ENCODE data around the gene HPGDS. TPM values are rescaled to one million over a fixed set of nuclear protein-coding genes. Genes with fewer than 3 reads are reported as not detected.

Gene HPGDS
- total RNA-seq, 4 donors from 2014 or later = 1.2 to 5.5 (median 2.6) TPM

DNA sequence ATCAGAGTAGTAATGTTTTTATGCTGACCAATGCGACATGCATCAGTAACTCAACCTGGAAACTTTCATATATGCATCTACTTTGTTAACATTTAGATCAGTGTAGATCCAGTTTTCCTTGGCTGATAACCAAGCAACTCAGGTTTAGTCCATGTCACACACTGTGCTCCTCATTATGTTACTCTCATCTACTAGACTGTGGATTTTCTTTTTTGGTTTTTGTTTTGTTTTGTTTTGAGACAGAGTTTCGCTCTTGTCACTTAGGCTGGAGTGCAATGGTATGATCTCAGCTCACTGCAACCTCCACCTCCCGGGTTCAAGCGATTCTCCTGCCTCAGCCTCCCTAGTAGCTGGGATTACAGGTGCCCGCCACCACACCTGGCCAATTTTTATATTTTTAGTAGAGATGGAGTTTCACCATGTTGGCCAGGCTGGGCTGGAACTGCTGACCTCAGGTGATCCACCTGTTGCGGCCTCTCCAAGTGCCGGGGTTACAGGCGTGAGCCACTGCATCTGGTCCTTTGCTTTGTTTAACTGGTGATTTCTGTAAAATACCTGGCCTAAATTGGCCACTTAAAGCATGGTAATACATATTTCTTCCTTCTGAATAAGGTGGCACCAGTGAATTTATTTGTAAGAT, 86.4 kb downstream of the HPGDS start:
- no peaks in the 10 kb centered on the region for H3K27me3 ChIP-seq
- 96% methylated on average over 8 of the region's 8 CpGs for WGBS
- intact Hi-C loops (cut with DNase I) = no loop called here
- no peaks in the 10 kb centered on the region for H3K9me3 ChIP-seq
- TF ChIP-seq EP300 (IDR thresholded peaks at IDR 0.05) (no peak), POLR2AphosphoS5 (IDR thresholded peaks at IDR 0.05) (no peak), CTCF (IDR thresholded peaks at IDR 0.05) (no peak), POLR2A (IDR thresholded peaks at IDR 0.05; ENCODE audit: low read depth) (no peak)
- H3K27ac ChIP-seq (replicated peaks in 1 of 4) = no peak overlapping the region
- H3K4me1 ChIP-seq = no peaks in the 10 kb centered on the region
- DNase-seq (ENCODE audit: extremely low spot score) = no peak
- peaks cover 12 to 54% (median 23%) of the 10 kb centered on the region in 4 donors for H3K36me3 ChIP-seq
- H3K4me3 ChIP-seq = no peak overlapping the region

- intact Hi-C loops (cut with DNase I) = no loop called here
- H3K9me3 ChIP-seq = no peaks in the 10 kb centered on the region
- TF ChIP-seq POLR2A (IDR thresholded peaks at IDR 0.05; ENCODE audit: low read depth) = no peak
- no peak for TF ChIP-seq POLR2AphosphoS5 (IDR thresholded peaks at IDR 0.05)
- no peak for TF ChIP-seq CTCF (IDR thresholded peaks at IDR 0.05)
- no peak for TF ChIP-seq EP300 (IDR thresholded peaks at IDR 0.05)
- no peak overlapping the region for H3K27ac ChIP-seq (replicated peaks in 1 of 4)
- H3K4me1 ChIP-seq = no peaks in the 10 kb centered on the region
- peaks cover 12 to 53% (median 33%) of the 10 kb centered on the region in 4 donors for H3K36me3 ChIP-seq
- no peaks in the 10 kb centered on the region for H3K27me3 ChIP-seq
- no peak for DNase-seq (ENCODE audit: extremely low spot score)
- no peak overlapping the region for H3K4me3 ChIP-seq
- WGBS = 89% methylated on average over 3 of the region's 3 CpGs
These were observed 89.6 kb downstream of the HPGDS start for GRCh38 chr4:94253036-94253435.

DNA sequence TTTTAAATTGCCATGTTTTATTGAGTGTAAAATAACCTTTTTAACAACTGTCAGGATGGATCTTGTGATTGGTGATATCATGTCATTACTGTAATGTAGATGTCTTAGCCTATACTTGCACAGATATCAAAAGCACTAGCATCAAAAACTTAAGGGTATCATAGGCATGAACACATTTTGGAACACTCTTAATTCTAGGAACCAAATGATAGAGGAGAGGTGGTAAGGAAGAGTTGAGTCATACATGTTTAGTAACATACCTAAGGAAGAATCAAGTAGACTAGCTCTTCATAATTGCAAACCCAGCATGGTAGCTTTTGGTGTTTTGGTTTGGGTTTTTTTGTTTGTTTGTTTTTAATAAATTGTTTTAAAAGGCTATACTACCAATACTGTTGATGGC, 91.5 kb downstream of the HPGDS start:
- Histone ChIP-seq H3K9me3 (no peaks in the 10 kb centered on the region), H3K4me3 (no peak overlapping the region), H3K4me1 (no peaks in the 10 kb centered on the region), H3K27ac (replicated peaks in 1 of 4) (no peak overlapping the region), H3K36me3 (peaks cover 13 to 53% (median 38%) of the 10 kb centered on the region in 4 donors), H3K27me3 (no peaks in the 10 kb centered on the region)
- intact Hi-C loops (cut with DNase I) = no loop called here
- TF ChIP-seq CTCF (IDR thresholded peaks at IDR 0.05) = no peak
- no peak for TF ChIP-seq POLR2A (IDR thresholded peaks at IDR 0.05; ENCODE audit: low read depth)
- TF ChIP-seq EP300 (IDR thresholded peaks at IDR 0.05) = no peak
- TF ChIP-seq POLR2AphosphoS5 (IDR thresholded peaks at IDR 0.05) = no peak
- no peak for DNase-seq (ENCODE audit: extremely low spot score)

Other genes with a start within 250 kb of the HPGDS start
- 10 to 100 TPM; 12.3 to 19.1 (median 14.5) TPM for gene SMARCAD1, start 135.0 kb downstream of the HPGDS start, total RNA-seq
- gene PDLIM5, start 109.1 kb upstream of the HPGDS start, total RNA-seq = 100 to 1,000 TPM; 138 to 160 (median 146) TPM